Measurements from ENCODE around the gene ZBTB14.

The ZBTB14 gene

DNA sequence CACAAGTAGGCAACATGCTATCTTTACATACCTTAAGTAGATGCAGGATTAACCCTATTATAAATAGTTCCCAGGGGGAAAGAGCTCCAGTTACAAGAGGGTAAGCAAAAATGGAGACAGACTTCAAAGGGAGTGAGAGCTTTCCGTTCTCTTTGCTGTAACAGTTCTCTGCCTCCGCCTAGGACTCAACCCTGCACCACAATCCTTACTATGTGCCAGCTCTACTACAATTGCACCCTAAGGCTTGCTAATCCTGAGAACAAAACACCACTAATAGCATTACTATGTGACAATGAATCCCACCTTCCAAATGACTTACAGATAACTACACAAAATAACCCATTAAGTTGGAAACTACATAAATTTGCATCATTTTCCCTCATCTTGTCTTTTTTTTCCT lies 7.7 kb downstream of the ZBTB14 start:
- no peak for DNase-seq

DNA sequence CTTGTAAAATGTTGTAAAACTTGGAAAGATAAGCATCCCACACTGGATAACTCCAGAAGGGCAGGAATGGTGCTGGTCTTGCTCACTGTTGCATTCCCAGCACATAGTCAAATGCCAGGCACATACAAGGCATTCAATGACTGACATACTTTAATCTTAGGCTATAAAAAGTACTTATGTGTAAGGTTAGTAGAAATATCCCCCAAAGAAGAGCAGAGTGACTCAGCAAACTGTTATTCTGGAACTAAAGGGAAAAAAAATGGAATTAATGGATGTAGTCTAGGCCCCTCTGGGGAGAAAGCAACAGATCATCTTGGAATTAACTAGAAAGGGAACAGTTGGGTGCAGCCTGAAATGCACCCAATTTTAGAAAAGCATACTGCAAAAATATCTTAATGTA lies 9.0 kb downstream of the ZBTB14 start:
- DNase-seq, result no peak

DNA sequence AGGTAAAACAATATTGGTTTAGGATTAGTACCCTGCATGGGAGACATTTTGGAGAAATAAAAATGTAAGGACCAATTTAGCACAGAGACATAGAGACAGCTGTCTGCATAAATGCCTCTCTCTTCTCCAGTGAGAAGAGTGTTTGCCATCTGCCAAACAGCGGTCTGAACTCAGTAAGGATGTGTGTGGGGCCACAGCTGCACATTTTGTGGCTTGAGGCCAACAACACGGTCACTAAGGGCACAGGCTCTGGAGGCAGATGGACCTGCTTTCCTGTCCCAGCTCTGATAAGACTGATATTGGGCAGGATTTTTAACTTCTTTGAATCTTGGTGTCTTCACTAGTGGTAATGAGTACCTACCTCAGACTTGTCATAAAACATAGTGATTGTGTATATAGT lies 10.2 kb downstream of the ZBTB14 start:
- peak; percentile 45 for DNase-seq

DNA sequence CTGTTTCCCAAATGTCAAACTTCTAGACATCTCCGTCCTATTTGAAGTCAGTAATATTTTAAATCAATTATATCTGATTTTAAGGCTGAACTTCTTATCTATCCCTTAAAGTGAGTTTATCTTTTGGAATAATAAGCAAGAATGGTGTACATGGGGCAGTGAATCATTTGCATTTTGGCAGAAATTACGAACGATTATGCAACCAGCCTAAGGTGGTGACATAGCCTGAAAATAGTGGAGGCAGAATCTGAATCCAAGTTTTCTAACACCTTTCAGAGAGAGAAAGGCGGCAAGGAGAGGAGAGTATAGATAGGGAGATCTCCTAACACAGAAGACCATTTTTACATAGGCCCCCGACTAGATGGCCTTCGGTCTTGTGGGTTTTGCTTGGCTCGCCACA lies 10.7 kb downstream of the ZBTB14 start:
- DNase-seq, result no peak

DNA sequence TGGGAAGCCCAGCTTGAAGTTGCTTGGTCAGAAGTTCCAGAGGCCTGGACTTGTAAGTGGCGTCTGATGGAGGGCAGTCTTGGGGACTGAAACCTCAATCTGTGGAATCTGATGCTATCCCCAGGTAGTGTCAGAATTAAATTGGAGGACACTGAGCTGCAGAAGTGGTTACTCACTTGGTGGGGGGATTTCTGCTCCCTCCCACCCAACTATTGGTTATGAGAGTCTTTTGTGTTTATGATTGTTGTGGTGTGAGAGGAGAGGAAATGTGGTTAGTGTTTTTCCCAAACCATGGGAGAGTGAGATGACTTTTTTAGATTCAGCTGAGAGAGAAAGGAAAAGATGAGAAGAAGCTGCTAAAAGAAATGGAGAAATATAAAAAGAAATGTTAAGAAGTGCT lies 12.8 kb downstream of the ZBTB14 start:
- no peak for DNase-seq

DNA sequence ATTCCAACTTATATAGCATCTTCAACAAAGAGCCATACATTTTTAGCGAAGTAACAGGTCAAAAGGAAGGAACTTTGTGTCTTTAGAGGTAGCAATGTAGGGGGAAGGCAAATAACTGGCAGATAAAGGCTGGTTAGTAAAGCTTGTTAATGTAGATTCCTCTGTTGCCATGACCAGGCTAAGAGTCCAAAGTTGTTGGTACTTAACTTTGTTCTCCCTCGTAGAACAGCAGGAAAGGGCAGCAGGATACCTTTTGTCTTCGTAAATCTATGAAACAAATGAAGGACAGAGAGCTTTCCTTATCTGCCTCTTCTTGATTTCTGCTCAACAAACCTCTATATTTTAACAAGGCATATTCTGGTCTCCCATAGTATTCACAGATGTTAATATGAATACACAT lies 18.6 kb downstream of the ZBTB14 start:
- DNase-seq, result no peak

DNA sequence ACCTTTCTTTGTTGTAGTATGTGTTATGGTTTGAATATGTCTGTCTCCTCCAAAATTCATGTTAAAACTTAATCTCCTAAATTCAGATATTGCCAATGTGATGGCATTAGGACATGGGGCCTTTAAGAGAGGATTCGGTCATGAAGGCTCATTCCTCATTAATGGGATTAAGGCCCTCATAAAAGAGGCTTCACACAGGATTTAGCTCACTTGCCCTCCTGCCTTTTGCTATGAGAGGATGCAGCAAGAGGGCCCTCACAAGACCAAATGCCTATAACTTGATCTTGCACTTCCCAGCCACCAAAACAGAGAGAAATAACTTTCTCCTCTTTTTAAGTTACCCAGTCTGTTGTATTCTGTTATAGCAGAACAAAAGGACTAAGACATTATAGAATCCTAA lies 19.7 kb downstream of the ZBTB14 start:
- no peak for DNase-seq

DNA sequence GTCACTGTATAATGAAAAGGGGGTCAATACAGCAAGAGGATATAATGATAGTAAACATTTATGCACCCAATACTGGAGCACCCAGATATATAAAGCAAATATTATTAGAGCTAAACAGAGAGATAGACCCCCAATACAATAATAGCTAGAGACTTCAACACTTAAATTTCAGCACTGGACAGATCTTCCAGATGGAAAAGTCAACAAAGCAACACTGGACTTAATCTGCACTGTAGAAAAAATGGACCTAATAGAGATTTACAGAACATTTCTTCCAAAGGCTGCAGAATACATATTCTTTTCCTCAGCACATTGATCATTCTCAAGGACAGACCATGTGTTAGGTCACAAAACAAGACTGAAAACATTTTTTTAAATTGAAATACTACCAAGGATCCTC lies 26.7 kb downstream of the ZBTB14 start:
- DNase-seq, result no peak

DNA sequence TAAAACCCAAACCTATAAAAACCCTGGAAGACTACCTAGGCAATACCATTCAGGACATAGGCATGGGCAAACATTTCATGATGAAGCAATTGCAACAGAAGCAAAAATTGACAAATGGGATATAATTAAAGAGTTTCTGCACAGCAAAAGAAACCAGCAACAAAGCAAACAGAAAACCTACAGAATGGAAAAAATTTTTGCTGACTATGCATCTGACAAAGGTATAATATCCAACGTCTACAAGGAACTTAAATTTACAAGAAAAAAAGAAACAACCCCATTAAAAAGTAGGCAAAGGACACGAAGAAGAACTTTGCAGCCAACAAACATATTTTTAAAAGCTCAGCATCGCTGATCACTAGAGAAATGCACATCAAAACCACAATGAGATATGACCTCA lies 28.8 kb downstream of the ZBTB14 start:
- no peak for DNase-seq

DNA sequence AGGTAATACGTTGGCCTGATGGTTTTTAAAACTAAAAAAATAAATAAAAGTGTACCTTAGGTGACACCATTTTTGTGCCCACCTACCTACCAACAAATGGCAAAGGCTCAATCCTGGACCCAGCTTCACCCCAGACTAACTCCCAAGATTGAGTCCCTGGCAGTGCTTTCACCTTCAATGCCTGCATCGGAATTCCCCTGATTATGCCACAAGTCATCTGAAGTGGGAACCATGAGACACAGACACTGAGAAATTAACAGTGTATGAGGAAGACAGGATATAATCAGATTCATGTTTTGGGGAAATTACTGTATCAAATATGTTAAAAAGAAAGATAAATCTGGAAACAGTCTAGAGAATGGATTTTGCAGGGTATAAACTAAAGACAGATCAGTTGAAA lies 41.6 kb downstream of the ZBTB14 start:
- no peak for DNase-seq

DNA sequence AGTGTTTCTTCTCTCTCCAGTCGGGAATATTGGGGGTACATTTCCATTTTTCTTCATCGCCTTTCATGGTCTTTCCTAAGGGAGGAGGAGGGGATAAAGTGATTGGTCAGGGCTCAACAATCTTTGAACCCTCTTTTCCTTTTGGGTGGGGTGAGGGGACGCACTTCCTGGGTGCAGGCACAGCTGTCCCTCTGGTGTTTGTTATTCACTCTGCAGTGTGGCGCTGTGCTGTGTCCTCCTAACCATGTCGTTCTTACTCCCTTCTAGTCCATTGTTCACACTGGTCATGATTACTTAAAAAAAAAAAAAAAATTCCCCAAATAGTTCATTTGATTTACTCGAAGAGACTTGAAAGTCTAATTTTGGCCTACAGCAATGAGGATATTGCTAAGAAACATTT lies 44.4 kb downstream of the ZBTB14 start:
- DNase-seq, result no peak

DNA sequence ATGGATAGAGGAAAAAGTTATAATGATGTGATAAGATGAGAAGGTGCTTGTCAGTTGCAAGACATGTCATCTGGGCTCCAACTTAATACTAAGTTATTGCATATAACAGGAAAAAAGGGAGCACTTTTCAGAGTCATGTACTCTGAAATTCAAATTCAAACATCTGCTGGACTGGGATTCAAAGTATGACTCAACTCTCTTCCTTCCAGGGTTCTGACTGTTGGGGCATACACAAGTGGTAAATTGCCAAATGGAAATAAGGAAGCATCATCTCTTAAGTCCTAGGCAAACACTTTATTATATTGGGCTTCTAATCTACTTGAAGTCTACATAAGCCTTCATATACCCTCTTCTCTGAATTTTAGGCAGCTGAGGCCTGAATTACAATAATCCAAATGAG lies 44.9 kb downstream of the ZBTB14 start:
- DNase-seq, result no peak

DNA sequence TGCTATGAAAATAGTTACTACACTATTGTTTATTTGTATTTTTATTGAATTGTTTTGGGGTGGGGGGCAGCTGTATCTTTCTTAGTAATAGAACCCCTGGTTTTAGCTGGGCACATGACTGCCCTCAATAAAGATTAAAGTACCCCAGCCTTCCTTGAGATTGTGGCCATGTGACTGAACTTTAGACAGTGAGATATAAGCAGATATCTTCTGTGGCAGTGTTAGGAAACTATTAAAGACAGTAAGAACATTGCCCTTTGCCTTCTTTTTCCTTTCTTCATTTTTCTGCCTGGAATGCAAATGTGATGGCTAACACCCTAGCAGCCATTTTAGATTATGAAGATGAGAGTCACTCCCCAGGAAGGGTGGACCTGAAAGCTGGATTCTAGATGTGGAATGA lies 50.6 kb downstream of the ZBTB14 start:
- DNase-seq, result no peak

DNA sequence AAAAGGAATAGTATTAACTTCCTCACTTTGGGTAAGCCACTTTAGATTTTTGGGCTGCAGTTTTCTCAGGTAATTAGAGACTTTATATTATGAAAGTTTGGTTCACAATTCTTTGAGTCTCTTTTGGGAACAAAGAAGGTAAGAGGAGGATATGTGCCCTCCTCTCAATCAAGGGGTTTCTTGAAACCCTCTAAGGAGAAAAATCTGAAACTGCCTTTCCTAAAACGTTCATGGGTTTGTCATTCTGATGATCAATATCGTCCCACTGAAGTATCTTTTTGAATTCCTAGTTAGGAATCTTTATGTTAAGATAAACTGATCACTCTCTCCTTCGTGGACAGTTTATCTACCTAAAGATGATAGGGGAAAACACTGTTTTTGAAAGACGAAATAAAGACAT lies 56.1 kb downstream of the ZBTB14 start:
- DNase-seq, result no peak
